ENCODE results near the gene PTMA.

Gene PTMA

GRCh38 chr2:231663458-231664212, 44.7 kb upstream of the PTMA start:
- peak overlapping the region; percentile 59 for H3K4me3 ChIP-seq (ENCODE audit: low read depth, low read length)
- DNase-seq (ENCODE audit: low read depth): no peak
- TF ChIP-seq CTCF (IDR thresholded peaks at IDR 0.05; ENCODE audit: low read depth, low read length, missing control alignments): no peak

GRCh38 chr2:231664727-231665126, 43.6 kb upstream of the PTMA start:
- no peak for DNase-seq (ENCODE audit: low read depth)
- H3K4me3 ChIP-seq (ENCODE audit: low read depth, low read length): peak overlapping the region; percentile 20; the same call in 1 of the 2 replicates
- no peak for TF ChIP-seq CTCF (IDR thresholded peaks at IDR 0.05; ENCODE audit: low read depth, low read length, missing control alignments)

- TF ChIP-seq CTCF (IDR thresholded peaks at IDR 0.05; ENCODE audit: low read depth, low read length, missing control alignments): no peak
- no peak for DNase-seq (ENCODE audit: low read depth)
- peak overlapping the region; percentile 52 for H3K4me3 ChIP-seq (ENCODE audit: low read depth, low read length)
Measured at GRCh38 chr2:231665245-231666170, 42.8 kb upstream of the PTMA start.

- peak overlapping the region; percentile 52 for H3K4me3 ChIP-seq (ENCODE audit: low read depth, low read length)
- DNase-seq (ENCODE audit: low read depth): no peak
- TF ChIP-seq CTCF (IDR thresholded peaks at IDR 0.05; ENCODE audit: low read depth, low read length, missing control alignments): no peak
Measured at GRCh38 chr2:231666171-231667095, 41.9 kb upstream of the PTMA start.

GRCh38 chr2:231667096-231667427, 41.3 kb upstream of the PTMA start:
- TF ChIP-seq CTCF (IDR thresholded peaks at IDR 0.05; ENCODE audit: low read depth, low read length, missing control alignments): no peak
- H3K4me3 ChIP-seq (ENCODE audit: low read depth, low read length): peak overlapping the region; percentile 52
- DNase-seq (ENCODE audit: low read depth): no peak

GRCh38 chr2:231667496-231667895, 40.8 kb upstream of the PTMA start:
- peak overlapping the region; percentile 52 for H3K4me3 ChIP-seq (ENCODE audit: low read depth, low read length)
- no peak for TF ChIP-seq CTCF (IDR thresholded peaks at IDR 0.05; ENCODE audit: low read depth, low read length, missing control alignments)
- DNase-seq (ENCODE audit: low read depth): no peak
